HG03060 (cell line): ENCODE measurements around the gene ALG11.
"Not testable (repeated sequence)": the region's sequence is repeated elsewhere in the genome, so short reads cannot be mapped to it uniquely, and the experiment has no call there.

ENCODE experiments used
- ATAC-seq: cut with Tn5 transposase; IDR thresholded peaks from one replicate; pipeline ENCODE4 v1.9.1; 2021; ENCODE audit warnings: low read depth, moderate number of reproducible peaks; ENCODE audit not compliant: unreplicated experiment

ALG11 gene

DNA sequence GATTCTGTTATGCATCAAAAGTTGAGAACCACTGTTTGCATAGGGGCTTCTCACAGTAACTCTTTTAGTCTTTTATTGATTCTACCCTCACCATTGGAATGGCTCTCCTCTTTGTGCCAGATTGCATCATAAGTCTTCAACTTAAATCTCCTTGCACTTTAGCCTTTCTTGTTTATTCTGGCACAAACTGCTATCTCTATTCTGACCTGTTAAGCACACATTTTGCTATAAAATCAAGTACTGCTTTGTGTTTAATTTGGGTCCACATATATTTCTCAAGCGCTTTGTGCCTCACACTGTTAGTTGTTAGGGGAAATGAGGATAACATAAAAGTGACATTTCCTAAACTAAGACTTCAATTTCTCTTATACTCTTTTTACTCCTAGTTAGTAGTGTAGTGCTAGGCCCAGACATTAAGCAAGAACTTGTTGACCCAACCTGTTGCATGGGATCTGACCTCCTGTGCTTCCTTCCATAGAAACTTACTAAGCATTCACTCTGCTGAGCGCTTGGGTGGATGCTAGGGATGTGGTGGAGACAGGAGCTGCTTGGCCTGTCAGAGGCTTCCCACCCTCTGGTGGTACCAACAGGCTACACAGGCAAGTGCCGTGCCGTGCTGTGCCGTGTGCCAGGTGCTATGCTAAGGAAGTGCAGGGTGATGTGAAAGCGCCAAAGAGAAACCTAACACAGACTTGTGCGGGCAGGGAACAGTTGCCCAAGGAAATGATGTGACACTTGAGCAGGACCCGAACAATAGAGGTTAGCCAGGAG lies 13.5 kb downstream of the ALG11 start:
- no peak for ATAC-seq

DNA sequence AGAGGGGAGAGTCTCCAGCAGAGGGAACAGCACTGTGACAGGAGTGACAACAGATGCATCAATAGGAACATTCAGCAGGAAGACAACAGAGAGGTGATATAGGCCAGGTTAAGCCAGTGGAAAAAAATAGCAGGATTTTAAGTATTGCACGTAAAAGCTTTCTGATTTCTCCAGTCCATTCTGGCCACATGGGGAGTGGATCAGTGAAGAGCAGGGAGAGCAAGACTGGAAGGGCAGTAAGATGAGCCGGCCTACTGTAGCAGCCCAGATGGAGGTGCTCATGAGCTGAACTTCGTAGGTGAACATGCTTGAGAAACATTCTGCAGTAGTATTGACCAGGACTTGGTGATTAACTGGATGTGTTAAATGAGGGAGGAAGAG lies 14.0 kb downstream of the ALG11 start:
- ATAC-seq, result no peak

DNA sequence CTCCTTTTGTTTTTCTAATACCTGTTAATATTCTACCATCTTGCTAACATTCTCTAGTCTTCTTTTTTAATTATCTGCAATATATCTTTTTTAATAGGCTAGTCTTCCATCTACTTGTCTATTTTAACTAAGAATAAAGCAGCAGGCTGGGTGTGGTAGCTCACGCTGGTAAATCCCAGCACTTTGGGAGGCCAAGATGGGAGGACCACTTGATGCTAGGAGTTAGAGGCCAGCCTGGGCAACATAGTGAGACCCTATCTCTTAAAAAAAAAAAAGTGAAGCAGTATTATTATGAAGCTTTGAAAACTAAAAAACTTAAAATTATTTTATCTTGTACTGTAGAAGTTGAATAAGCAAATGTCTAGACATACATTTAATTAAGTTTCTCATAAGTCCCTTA lies 15.6 kb downstream of the ALG11 start:
- ATAC-seq, result no peak

DNA sequence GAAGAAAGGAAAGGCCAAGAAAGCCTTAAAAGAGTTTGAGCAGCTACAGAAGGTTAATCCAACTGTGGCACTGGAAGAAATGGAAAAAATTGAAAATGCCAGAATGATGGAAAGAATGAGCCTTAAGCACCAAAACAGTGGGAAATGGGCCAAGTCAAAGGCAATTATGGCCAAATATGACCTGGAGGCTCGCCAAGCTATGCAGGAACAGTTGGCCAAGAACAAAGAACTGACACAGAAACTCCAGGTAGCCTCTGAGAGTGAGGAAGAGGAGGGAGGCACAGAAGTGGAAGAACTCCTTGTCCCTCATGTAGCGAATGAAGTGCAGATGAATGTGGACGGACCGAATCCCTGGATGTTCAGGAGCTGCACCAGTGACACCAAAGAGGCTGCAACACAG lies 17.4 kb downstream of the ALG11 start:
- no peak for ATAC-seq

DNA sequence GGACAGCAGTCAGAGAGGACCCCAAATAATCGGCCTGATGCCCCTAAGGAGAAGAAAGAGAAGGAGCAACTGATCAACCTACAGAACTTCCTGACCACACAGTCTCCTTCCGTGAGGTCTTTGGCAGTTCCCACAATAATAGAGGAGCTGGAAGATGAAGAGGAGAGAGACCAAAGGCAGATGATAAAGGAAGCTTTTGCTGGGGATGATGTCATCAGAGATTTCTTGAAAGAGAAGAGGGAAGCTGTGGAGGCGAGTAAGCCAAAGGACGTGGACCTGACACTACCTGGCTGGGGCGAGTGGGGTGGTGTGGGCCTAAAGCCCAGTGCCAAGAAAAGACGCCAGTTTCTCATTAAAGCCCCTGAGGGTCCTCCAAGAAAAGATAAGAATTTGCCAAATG lies 18.2 kb downstream of the ALG11 start:
- not testable (repeated sequence) for ATAC-seq

DNA sequence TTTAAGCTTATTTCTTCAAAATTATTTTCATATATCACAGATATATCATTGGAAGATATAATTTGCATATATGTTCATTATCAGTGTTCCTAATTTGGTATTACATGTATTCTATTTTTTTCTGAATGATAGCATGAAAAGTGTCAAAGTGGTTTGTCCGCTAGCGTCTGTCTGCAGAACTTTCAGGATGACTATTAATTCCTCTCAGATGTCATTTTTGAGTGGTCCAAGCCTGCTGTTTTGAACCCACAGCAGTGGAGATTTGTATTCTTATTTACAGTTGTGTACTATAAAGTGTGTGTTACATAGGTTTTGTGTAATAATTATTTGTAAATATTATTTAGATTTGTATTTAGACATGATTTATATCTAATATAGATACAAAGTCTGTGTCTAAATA lies 20.8 kb downstream of the ALG11 start:
- ATAC-seq, result no peak

DNA sequence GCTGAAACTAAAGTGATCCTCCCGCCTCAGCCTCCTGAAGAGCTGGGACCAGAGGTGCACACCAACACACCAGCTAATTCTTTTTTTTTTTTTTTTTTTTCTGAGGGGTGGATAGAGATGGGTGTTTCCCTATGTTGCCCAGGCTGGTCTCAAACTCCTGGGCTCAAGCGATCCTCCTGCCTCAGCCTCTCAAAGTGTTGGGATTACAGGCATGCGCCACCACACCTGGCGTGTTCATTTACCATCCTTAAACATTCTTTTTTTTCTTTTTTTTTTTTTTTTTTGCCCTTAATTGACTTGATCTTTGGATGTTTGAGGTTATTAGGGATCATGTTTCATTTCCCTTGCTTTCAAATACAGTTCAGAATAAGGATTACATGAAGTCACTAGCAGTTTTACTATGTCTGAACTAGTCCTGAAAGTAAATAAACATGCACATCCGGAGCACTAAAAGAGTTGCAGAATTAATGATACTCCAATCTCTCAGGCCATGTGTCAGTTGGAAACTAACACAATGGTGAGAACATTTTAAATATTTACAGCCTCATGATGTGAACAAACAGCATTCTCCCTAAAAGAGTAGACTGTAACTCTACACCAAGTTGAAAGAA lies 22.5 kb downstream of the ALG11 start:
- ATAC-seq, result no peak

DNA sequence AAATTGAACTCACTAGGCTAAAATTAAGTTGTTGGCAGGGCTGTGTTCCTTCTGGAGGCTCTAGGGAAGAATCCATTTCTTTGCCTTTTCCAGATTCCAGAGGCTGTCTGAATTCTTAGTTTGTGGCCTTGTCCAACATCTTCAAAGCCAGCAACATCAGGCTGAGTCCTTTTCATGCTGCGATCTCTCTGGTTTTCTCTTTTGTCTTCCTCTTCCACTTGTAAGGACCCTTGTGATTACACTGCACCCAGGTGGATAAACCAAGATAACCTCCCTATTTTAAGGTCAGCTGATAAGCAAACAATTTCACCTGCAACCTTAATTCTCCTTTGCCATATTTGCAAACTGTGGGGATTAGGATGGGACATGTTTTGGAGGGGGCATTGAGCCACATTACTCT lies 23.8 kb downstream of the ALG11 start:
- ATAC-seq, result no peak

DNA sequence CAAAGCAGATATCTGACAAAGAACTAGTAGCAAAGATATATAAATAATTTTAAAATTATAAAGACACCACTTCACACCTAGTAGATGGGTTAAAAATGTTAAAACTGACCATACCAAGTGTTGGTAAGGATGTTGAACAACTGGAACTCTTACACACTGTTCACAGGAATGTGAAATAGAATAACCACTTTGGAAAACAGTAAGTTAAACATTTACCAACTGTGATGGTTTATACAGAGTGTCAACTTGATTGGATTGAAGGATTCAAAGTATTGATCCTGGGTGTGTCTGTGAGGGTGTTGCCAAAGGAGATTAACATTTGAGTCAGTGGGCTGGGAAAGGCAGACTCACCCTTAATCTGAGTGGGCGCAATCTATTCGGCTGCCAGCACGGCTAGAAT lies 31.5 kb downstream of the ALG11 start:
- ATAC-seq, result no peak

DNA sequence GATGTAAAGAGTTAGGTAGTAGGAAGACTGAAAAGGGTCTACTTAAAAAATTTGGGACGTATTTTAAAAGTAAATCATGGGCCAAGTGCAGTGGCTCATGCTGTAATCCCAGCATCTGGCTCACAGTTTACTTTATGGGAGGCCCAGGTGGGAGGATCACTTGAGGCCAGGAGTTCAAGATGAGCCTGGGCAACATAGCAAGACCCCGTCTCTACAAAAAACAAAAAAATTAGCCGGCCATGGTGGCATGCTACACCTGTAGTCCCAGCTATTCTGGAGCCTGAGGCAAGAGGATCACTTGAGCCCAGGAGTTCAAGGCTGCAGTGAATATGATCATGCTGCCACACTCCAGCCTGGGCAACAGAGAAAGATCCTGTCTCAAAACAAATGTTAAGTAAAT lies 35.3 kb downstream of the ALG11 start:
- ATAC-seq, result no peak

DNA sequence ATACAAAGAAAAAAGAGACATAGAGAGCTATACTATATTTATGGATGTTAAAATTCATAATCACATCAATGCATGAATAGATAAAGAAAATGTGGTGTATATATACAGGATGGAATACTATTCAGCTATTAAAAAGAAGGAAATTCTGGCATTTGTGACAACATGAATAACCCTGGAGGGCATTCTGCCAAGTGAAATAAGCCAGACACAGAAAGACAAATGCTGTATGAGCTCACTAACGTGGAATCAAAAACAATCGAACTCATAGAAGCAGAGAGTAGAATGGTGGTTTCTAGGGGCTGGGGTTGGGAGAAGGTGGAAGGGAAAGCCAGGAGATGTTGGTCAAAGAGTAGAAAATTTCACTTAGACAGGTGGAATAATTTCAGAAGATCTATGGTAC lies 36.3 kb downstream of the ALG11 start:
- no peak for ATAC-seq

DNA sequence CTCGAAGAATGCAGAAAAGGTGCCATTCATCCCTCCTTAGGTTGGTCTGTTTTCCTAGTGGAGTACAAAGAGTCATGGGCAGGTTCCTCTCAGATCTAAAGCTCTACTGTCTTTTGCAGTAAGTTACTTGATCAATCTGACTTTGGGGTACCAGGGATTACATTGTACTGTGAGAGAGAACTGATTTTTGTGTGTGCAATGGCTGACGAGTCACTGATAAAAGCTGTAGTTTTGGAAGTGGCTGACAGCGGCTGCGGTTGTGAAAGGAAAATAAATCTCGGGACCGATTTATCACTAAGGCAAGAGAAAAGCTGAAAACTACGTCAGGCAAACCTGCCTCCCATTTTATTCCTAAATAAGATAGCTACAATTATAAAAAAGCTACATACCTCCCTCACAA lies 39.2 kb downstream of the ALG11 start:
- ATAC-seq, result no peak

DNA sequence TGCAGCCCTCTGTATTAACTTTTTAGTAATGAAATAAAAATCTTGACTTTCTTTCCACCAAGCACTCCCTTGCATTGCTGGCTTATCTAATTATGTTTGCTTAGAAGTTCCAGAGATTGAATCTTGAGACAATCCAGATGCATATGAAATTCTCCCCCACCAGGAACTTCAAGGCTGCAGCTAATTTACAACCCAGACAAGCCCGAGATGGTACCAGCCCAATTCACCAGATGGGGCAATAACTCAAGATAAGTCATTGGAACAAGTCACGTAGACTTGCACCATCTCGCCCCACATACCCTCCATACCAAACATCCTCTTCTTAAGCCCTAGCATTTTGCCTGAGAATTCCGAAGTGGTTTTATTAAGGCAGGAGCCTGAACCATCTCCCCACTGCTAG lies 41.3 kb downstream of the ALG11 start:
- no peak for ATAC-seq

DNA sequence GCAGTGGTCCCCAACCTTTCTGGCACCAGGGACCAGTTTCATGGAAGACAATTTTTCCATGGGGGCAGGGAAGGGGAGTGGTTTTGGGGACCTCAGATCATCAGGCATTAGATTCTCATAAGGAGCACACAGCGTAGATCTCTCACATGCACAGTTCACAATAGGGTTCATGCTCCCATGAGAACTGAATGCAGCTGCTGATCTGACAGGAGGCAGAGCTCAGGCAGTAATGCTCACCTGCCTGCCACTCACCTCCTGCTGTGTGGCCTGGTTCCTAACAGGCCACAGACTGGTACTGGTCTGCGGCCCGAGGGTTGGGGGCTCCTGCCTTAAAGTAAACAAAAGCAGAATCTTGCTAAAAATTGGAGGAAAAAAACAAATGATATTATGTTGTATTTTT lies 48.9 kb downstream of the ALG11 start:
- not testable (repeated sequence) for ATAC-seq

DNA sequence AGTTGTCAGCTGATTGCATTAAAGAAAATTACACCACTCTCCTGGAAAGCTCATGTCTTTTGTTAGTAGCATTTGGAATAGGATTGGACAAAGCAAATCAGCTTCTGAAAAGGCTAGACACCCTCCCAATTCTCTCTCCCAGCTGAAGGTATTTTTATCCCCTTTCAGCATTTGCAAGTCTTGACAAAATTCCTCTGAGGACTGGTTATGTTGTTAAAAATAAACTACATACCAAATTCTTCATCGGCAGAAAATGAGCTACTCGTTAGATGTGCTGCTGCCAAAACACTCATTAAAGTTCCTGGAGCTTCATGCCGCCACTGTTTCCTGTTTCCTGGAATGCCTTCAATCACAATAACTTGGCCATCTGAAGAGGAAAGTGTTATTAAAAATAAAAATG lies 49.4 kb downstream of the ALG11 start:
- ATAC-seq, result no peak

DNA sequence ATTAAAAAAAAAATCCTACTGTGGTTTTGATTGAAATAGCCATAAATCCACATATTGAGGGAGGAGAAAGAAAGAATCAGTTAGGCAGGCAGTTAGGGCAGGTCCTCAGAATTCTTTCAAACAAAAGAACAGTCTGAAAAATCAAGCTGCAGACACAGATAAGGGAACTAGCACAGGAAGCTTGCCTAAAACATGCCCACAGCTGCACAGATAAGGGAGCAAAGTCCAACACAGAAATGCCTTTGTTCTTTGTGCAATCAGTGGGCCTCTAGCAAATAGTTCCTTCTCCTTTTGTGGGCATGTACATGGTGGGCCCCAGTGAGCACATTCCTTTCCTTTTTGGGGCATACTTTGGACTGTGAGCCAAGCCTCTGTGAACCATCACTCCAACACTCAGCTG lies 55.0 kb downstream of the ALG11 start:
- no peak for ATAC-seq

DNA sequence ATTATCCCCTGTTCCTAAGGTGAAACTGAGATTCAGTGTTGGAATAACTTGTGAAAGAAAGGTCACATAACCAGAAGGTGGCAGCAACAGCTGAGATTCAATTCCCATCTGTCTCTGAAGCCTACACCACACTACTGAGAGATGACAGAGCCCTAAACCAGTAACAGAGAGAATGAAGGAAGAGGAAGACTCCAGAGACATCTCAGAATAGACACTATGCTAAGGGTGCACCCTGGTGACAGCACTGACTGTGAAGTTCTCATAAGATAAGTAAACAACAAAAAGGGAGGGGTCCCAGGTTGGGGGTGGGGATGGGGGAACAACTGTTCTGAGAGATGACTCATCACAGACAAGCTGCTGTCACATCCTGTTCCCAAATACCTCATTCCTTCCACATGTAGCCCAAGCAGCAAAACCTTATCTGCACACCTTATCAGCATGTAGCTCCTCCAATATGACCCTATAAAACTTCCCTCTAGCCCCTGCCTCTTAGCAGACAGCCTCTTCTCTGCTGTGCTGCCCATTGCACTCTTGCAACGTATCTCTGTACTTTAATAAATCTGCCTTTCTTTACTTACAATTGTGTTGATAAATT lies 58.8 kb downstream of the ALG11 start:
- ATAC-seq, result no peak
